WTC11 (cell line): ENCODE results near the gene BCL11A. TPM values are rescaled to one million over a fixed set of nuclear protein-coding genes. Genes with fewer than 3 reads are reported as not detected.

Source experiments
- ATAC-seq: fragments of 200-7000 bp; cut with Tn5 transposase; 2 replicates; pipeline ENCODE4 v1.10.0; 2021; ENCODE audit warnings: mild to moderate bottlenecking, moderate library complexity
- CTCF ChIA-PET: fragments of 300-600 bp; sonication (Branson Sonifier 250); formaldehyde crosslinking; loops from one replicate; lab custom pipeline; 2021; ENCODE audit warnings: antibody characterized with exemption; lab: Charles Lee
- POLR2A ChIA-PET: fragments of 350-600 bp; sonication (Branson Sonifier 250); formaldehyde crosslinking; loops from one replicate; lab custom pipeline; 2021; ENCODE audit warnings: antibody characterized with exemption; lab: Charles Lee
- DNase-seq: peaks from one replicate; pipeline ENCODE4 v3.0.0; 2021; ENCODE audit warnings: low spot score
- H3K27ac Mint-ChIP-seq: 2 replicates; pipeline ENCODE4 v1.8.0; 2021; ENCODE audit warnings: mixed read lengths
- H3K27me3 Mint-ChIP-seq: 2 replicates; pipeline ENCODE4 v1.8.0; 2021; ENCODE audit warnings: low read depth, mild to moderate bottlenecking, moderate library complexity, mixed read lengths
- H3K36me3 Mint-ChIP-seq: 2 replicates; pipeline ENCODE4 v1.8.0; 2021; ENCODE audit warnings: mixed read lengths
- H3K4me1 Mint-ChIP-seq: 2 replicates; pipeline ENCODE4 v1.8.0; 2022; ENCODE audit warnings: mixed read lengths
- H3K4me3 Mint-ChIP-seq: 2 replicates; pipeline ENCODE4 v1.8.0; 2021; ENCODE audit warnings: mild to moderate bottlenecking, moderate library complexity, mixed read lengths
- H3K9me3 Mint-ChIP-seq: 2 replicates; pipeline ENCODE4 v1.8.0; 2021; ENCODE audit warnings: mixed read lengths
- AR ChIP-seq: fragments of 250-450 bp; sonication (Bioruptor Pico); IDR thresholded peaks from 2 replicates; pipeline ENCODE4 v1.9.0; 2021; ENCODE audit warnings: mild to moderate bottlenecking
- ATF3 ChIP-seq: sonication (generic); formaldehyde crosslinking; conservative IDR thresholded peaks from 2 replicates; pipeline ENCODE4 v1.8.1; 2022; ENCODE audit warnings: mild to moderate bottlenecking, missing genetic modification reagents
- CREM ChIP-seq: sonication (generic); formaldehyde crosslinking; IDR thresholded peaks from 2 replicates; pipeline ENCODE4 v1.8.1; 2022; ENCODE audit warnings: mild to moderate bottlenecking, missing genetic modification reagents, moderate library complexity
- CTCF ChIP-seq: fragments of 200-600 bp; IDR thresholded peaks from 2 replicates; pipeline ENCODE4 v1.8.0; 2022; ENCODE audit warnings: antibody characterized with exemption
- E2F1 ChIP-seq: sonication (generic); formaldehyde crosslinking; IDR thresholded peaks from 2 replicates; pipeline ENCODE4 v1.8.0; 2022; ENCODE audit warnings: mild to moderate bottlenecking, missing genetic modification reagents
- MAX ChIP-seq: sonication (generic); formaldehyde crosslinking; IDR thresholded peaks from 2 replicates; pipeline ENCODE4 v1.8.0; 2022; ENCODE audit warnings: mild to moderate bottlenecking, missing genetic modification reagents
- NFE2L1 ChIP-seq: sonication (generic); formaldehyde crosslinking; IDR thresholded peaks from 2 replicates; pipeline ENCODE4 v1.8.1; 2023; ENCODE audit warnings: missing genetic modification reagents
- PRDM15 ChIP-seq: sonication (generic); formaldehyde crosslinking; IDR thresholded peaks from 2 replicates; pipeline ENCODE4 v1.8.0; 2022; ENCODE audit warnings: missing genetic modification reagents
- PREB ChIP-seq: sonication (generic); formaldehyde crosslinking; IDR thresholded peaks from 2 replicates; pipeline ENCODE4 v1.8.1; 2022; ENCODE audit warnings: mild to moderate bottlenecking, missing genetic modification reagents, moderate library complexity, borderline replicate concordance
- PRRX2 ChIP-seq: fragments of 250-450 bp; sonication (Bioruptor Pico); IDR thresholded peaks from 2 replicates; pipeline ENCODE4 v1.8.0; 2021; ENCODE audit warnings: mild to moderate bottlenecking
- RORB ChIP-seq: fragments of 250-450 bp; sonication (Bioruptor Pico); IDR thresholded peaks from 2 replicates; pipeline ENCODE4 v1.9.0; 2021; ENCODE audit warnings: mild to moderate bottlenecking
- ZMAT4 ChIP-seq: fragments of 250-450 bp; sonication (Bioruptor Pico); IDR thresholded peaks from 2 replicates; pipeline ENCODE4 v1.9.0; 2021; ENCODE audit warnings: mild to moderate bottlenecking
- ZNF219 ChIP-seq: sonication (generic); formaldehyde crosslinking; IDR thresholded peaks from 2 replicates; pipeline ENCODE4 v1.8.0; 2023; ENCODE audit warnings: missing genetic modification reagents, mild to moderate bottlenecking, borderline replicate concordance
- ZNF396 ChIP-seq: fragments of 250-450 bp; sonication (Bioruptor Pico); IDR thresholded peaks from 2 replicates; pipeline ENCODE4 v1.8.0; 2021; ENCODE audit warnings: mild to moderate bottlenecking, moderate library complexity, borderline replicate concordance
- ZNF532 ChIP-seq: fragments of 250-450 bp; sonication (Bioruptor Pico); IDR thresholded peaks from 2 replicates; pipeline ENCODE4 v1.9.0; 2021; ENCODE audit warnings: mild to moderate bottlenecking, borderline replicate concordance
- total RNA-seq: library from RNA; stranded (reverse); gene quantifications from 3 replicates; pipeline ENCODE4 v1.2.3, GENCODE V29; 2021

The BCL11A gene
- total RNA-seq, 1 experiment from 2014 or later = 53.2 TPM

- TF ChIP-seq AR (CRISPR knock-in tag) (no peak), RORB (CRISPR knock-in tag) (no peak), MAX (CRISPR knock-in tag) (no peak), ZNF219 (no peak), PRDM15 (CRISPR knock-in tag) (no peak)
Measured at GRCh38 chr2:60499651-60500265, 53.7 kb downstream of the BCL11A start (continued).

- no peaks in the 10 kb centered on the region for H3K27me3 Mint-ChIP-seq
- no peak overlapping the region for H3K4me3 Mint-ChIP-seq
- peaks cover 9% of the 10 kb centered on the region; the same call in 1 of the 2 replicates for H3K36me3 Mint-ChIP-seq
- ATAC-seq (no peak), DNase-seq (no peak)
- H3K4me1 Mint-ChIP-seq = peaks cover 65% of the 10 kb centered on the region
- H3K27ac Mint-ChIP-seq = no peak overlapping the region
- ChIA-PET CTCF (interaction anchor here (1.2 to 1.5 kb wide), 3 partner anchors 15 to 83 kb away, joined by 3 read pairs; no protein-coding TSS in a partner anchor), POLR2A (interaction anchor here (1.4 kb wide), 1 partner anchor 23 kb away, joined by 3 read pairs; no protein-coding TSS in a partner anchor)
- no peaks in the 10 kb centered on the region for H3K9me3 Mint-ChIP-seq
- TF ChIP-seq CTCF (no peak), CREM (CRISPR knock-in tag) (no peak), E2F1 (CRISPR knock-in tag) (no peak), NFE2L1 (no peak), PREB (no peak), ZNF396 (no peak), ATF3 (CRISPR knock-in tag) (no peak), ZMAT4 (no peak), ZNF532 (CRISPR knock-in tag) (no peak), PRRX2 (CRISPR knock-in tag) (no peak)
Measured at GRCh38 chr2:60498816-60499429, 54.5 kb downstream of the BCL11A start.
